C4-2B (cell line): Measurements from ENCODE around the gene PRAMEF12.
"Not testable (repeated sequence)": the region's sequence is repeated elsewhere in the genome, so short reads cannot be mapped to it uniquely, and the experiment has no call there.

Experiments
- H3K27ac ChIP-seq: fragments of 450-650 bp; 2 replicates; pipeline ENCODE4 v1.5.1; 2017
- CTCF ChIP-seq: fragments of 450-650 bp; conservative IDR thresholded peaks from 2 replicates; pipeline ENCODE4 v1.5.1; 2017; ENCODE audit warnings: mild to moderate bottlenecking
- ZFX ChIP-seq: fragments of 450-650 bp; IDR thresholded peaks from 2 replicates; pipeline ENCODE4 v1.6.1; 2017

PRAMEF12 gene

DNA sequence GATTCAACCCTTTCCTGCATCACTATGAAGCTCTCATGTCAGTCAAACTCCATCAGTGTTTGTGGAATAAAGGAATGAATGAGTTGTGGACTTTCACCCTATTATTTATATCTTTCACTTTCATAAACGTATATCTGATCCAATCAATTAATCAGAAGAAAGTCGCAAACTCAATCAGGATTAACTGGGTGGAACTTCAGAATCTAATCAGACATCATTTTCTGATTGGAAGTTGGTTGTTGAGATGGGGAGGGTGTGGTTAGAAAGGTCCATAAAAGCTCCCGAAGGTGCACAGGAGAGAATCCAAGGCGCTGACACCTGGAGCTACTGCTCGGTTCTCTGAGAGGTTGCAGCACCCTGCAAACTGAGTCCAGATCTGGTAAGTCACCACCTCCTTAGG, at the start of gene PRAMEF12:
Gene PRAMEF12, plus strand, starts transcription at position 301 of the 400 bp plus-strand sequence. CDS start 1,130 bp downstream, outside the sequence.
- TF ChIP-seq CTCF (no peak), ZFX (no peak)

GRCh38 chr1:12728391-12728790, 45.1 kb upstream of the PRAMEF12 start:
- TF ChIP-seq CTCF (no peak), ZFX (no peak)
- no peak overlapping the region for H3K27ac ChIP-seq

More for the DNA sequence above, at the start of gene PRAMEF12:
- no peak within 1 kb of the TSS for H3K27ac ChIP-seq

GRCh38 chr1:12730156-12730555, 43.4 kb upstream of the PRAMEF12 start:
- no peak overlapping the region for H3K27ac ChIP-seq
- TF ChIP-seq ZFX (no peak), CTCF (no peak)

DNA sequence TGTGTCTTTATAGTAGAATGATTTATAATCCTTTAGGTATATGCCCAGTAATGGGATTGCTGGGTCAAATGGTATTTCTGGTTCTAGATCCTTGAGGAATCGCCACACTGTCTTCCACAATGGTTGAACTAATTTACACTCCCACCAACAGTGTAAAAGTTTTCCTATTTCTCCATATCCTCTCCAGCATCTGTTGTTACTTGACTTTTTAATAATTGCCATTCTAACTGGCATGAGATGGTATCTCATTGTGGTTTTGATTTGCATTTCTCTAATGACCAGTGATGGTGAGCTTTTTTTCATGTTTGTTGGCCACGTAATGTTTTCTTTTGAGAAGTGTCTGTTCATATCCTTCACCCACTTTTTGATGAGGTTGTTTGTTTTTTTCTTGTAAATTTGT, 42.5 kb upstream of the PRAMEF12 start:
- not testable (repeated sequence) for H3K27ac ChIP-seq

DNA sequence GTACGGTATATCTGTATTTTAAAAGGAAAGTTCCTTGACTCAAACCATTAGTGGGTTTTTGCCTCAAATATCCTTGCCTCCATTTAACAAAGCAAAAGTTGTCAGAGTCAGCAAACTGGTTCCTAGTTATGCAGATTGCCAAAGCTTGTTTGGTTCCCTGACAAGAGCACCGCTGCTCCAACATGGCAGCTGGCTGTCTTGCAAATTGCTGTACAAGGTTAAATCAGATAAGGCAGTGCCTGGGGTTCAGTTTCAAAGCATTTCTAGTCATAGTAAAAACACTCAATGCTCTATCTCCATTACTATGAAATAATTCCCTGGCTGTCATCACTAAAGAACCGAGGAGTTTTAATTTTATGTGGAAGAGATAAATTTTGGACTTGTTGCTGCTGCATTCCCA, 38.9 kb upstream of the PRAMEF12 start:
- TF ChIP-seq ZFX (no peak), CTCF (no peak)
- no peak overlapping the region for H3K27ac ChIP-seq

DNA sequence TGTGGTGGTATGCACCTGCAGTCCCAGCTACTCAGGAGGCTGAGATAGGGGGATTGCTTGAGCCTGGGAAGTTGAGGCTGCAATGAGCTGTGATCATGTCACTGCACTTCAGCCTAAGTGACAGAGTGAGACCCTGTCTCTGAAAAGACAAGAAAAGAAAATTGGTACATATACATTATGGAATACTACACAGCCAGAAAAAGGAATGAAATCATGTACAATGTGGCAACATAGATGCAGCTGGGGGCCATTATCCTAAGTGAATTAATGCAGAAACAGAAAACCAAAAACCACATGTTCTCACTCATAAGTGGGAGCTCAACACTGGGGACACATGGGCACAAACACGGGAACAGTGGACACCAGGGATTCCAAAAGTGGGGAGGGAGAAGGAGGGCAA, 34.6 kb upstream of the PRAMEF12 start:
- no peak overlapping the region for H3K27ac ChIP-seq
- TF ChIP-seq CTCF: no peak
- TF ChIP-seq ZFX: no peak

GRCh38 chr1:12739613-12740012, 33.9 kb upstream of the PRAMEF12 start:
- TF ChIP-seq CTCF (no peak), ZFX (no peak)
- no peak overlapping the region for H3K27ac ChIP-seq

DNA sequence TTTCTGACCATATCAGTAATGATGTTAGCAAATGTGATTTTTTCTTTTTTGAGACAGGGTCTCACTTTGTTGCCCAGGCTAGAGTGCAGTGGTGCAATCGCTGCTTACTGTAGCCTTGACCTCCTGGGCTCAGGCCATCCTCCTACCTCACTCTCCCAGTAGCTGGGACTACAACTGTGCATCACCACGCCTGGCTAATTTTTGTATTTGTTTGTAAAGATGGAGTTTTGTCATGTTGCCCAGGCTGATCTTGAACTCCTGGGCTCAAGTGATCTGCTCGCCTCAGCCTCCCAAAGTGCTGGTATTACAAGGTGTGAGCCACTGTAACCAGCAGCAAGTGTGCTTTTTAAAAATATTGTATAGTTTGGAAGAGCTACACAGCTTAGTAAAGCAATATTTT, 31.6 kb upstream of the PRAMEF12 start:
- H3K27ac ChIP-seq: no peak overlapping the region
- TF ChIP-seq CTCF (no peak), ZFX (no peak)
